Measurements from ENCODE around the gene TUBGCP5. TPM values are rescaled to one million over a fixed set of nuclear protein-coding genes. Genes with fewer than 3 reads are reported as not detected.

TUBGCP5 gene
- total RNA-seq, 6 donors from 2014 or later = 7.1 to 24.5 (median 17.7) TPM

DNA sequence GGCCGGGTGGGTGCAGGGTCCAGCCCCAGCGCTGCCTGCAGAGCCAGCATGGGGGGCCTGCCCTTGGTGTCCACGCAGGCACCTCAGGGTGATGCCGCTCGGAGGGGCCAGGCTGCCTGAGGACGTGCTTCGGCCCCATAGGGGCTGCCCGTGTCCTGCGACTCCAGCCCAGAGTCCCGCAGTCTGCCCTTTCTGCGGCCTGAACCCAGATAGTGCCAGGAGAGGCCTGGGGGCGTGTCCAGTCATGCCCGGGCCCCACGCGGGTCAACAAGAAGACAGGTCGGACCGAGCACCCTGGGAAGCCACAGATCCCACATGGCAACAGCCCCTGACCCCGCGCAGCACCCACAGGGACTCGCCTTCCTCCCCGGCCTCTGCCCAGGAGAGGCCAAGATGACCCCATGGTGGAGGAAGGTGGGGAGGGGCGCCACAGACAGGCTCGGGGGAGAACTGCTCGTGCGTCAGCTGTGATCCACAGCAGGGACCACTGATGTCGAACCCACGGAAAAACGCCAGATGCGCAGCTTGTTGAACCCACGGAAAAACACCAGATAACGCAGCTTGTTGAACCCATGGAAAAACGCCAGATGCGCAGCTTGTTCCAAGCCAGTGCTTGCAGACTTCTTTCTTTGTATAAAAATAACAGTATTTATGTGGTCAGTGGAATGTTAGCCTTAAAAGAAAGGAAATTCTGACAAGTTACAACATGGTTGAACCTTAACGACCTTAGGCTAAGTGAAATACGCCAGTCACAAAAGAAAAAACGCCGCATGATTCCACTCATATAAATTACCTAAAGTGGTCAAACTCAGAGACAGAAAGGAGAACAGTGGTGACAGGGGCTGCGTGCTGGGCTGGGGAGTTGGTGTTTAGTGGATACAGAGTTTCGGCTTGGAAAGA lies 87.7 kb downstream of the TUBGCP5 start:
- H3K9me3 ChIP-seq = no peaks in the 10 kb centered on the region
- H3K4me3 ChIP-seq = no peak overlapping the region
- DNase-seq = peak in 1 of 2 donors; percentile 80
- WGBS, 2 donors = 84 to 88% methylated on average over 22 to 36 of the region's 39 CpGs
- H3K27me3 ChIP-seq = no peaks in the 10 kb centered on the region
- H3K4me1 ChIP-seq = peaks cover 43 to 62% (median 54%) of the 10 kb centered on the region in 4 donors
- ATAC-seq (ENCODE audit: low FRiP score in 2 of 2) = no peak
- peak overlapping the region in 3 of 4 donors; percentile 27 to 73 (median 57) for H3K27ac ChIP-seq
- peaks cover 0 to 12% (median 3%) of the 10 kb centered on the region in 4 donors for H3K36me3 ChIP-seq
- no peak for TF ChIP-seq POLR2A (IDR thresholded peaks at IDR 0.05)
- TF ChIP-seq, protein P1, sequence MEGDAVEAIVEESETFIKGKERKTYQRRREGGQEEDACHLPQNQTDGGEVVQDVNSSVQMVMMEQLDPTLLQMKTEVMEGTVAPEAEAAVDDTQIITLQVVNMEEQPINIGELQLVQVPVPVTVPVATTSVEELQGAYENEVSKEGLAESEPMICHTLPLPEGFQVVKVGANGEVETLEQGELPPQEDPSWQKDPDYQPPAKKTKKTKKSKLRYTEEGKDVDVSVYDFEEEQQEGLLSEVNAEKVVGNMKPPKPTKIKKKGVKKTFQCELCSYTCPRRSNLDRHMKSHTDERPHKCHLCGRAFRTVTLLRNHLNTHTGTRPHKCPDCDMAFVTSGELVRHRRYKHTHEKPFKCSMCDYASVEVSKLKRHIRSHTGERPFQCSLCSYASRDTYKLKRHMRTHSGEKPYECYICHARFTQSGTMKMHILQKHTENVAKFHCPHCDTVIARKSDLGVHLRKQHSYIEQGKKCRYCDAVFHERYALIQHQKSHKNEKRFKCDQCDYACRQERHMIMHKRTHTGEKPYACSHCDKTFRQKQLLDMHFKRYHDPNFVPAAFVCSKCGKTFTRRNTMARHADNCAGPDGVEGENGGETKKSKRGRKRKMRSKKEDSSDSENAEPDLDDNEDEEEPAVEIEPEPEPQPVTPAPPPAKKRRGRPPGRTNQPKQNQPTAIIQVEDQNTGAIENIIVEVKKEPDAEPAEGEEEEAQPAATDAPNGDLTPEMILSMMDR (IDR thresholded peaks at IDR 0.05) = no peak
- TF ChIP-seq POLR2AphosphoS5 (IDR thresholded peaks at IDR 0.05) = no peak
- TF ChIP-seq EP300 (IDR thresholded peaks at IDR 0.05) = no peak

- peaks cover 0 to 14% (median 7%) of the 10 kb centered on the region in 4 donors for H3K36me3 ChIP-seq
- H3K27ac ChIP-seq = peak overlapping the region in 3 of 4 donors; percentile 27 to 73 (median 57)
- no peaks in the 10 kb centered on the region for H3K9me3 ChIP-seq
- 89 to 95% methylated on average over 15 to 16 of the region's 16 CpGs for WGBS, 2 donors
- H3K27me3 ChIP-seq = no peaks in the 10 kb centered on the region
- TF ChIP-seq EP300 (IDR thresholded peaks at IDR 0.05) (no peak), POLR2AphosphoS5 (IDR thresholded peaks at IDR 0.05) (no peak), POLR2A (IDR thresholded peaks at IDR 0.05) (no peak)
- TF ChIP-seq, protein P1 (IDR thresholded peaks at IDR 0.05) = no peak
- peaks cover 38 to 56% (median 47%) of the 10 kb centered on the region in 4 donors for H3K4me1 ChIP-seq
- no peak overlapping the region for H3K4me3 ChIP-seq
- no peak for ATAC-seq (ENCODE audit: low FRiP score in 2 of 2)
- no peak for DNase-seq
Measured at GRCh38 chr15:22951031-22951380, 88.4 kb downstream of the TUBGCP5 start.

DNA sequence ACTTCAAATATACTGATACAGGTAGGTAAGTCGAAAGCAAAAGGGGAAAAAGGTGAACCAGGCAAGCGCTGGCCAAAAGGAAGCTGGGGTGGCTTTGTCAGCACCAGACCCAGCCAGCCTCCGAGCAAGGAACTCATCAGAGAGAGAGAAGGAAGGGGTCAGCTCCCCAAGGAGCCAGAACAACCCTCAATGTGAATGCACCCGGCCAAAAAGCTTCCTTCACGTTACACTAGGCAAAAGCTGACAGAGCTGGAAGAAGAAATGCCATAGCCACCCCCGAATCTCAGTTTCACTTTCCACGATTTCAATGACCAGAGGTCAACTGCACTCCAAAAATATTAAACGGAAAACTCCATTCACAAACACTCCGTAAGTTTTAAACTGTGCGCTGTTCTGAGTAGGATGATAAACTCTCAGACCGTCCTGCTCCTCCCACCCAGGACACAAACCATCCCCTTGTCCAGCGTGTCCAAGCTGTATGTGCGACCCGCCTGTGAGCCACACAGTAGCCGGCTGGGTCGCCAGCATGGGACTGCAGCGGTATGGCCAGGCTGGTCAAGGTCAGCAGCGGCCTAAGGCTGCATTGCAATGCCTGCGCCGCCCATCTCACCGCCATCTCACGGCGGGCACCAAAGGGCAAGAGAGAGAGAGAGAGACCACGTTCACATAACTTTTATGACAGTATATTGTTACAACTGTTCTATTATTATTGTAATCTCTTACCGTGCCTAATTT lies 88.9 kb downstream of the TUBGCP5 start:
- H3K27ac ChIP-seq = peak overlapping the region in 2 of 4 donors; percentile 57 to 73
- peaks cover 0 to 16% (median 10%) of the 10 kb centered on the region in 4 donors for H3K36me3 ChIP-seq
- no peaks in the 10 kb centered on the region for H3K27me3 ChIP-seq
- H3K9me3 ChIP-seq = no peaks in the 10 kb centered on the region
- peaks cover 38 to 52% (median 42%) of the 10 kb centered on the region in 4 donors for H3K4me1 ChIP-seq
- 67 to 70% methylated on average over 22 to 25 of the region's 25 CpGs for WGBS, 2 donors
- DNase-seq = no peak
- TF ChIP-seq POLR2AphosphoS5 (IDR thresholded peaks at IDR 0.05) (no peak), POLR2A (IDR thresholded peaks at IDR 0.05) (no peak), EP300 (IDR thresholded peaks at IDR 0.05) (no peak)
- TF ChIP-seq, protein P1 (IDR thresholded peaks at IDR 0.05) = no peak
- no peak for ATAC-seq (ENCODE audit: low FRiP score in 2 of 2)
- no peak overlapping the region for H3K4me3 ChIP-seq

Other genes with a start within 250 kb of the TUBGCP5 start
- 10 to 100 TPM; 23.0 to 55.9 (median 47.5) TPM for gene NIPA2, start 200.9 kb downstream of the TUBGCP5 start, total RNA-seq
- 100 to 1,000 TPM; 100 to 171 (median 136) TPM for gene CYFIP1, start 59.2 kb downstream of the TUBGCP5 start, total RNA-seq
- gene GOLGA6L1, start 97.3 kb upstream of the TUBGCP5 start, total RNA-seq = not detected